ENCODE measurements around the gene ANP32A. TPM values are rescaled to one million over a fixed set of nuclear protein-coding genes. Genes with fewer than 3 reads are reported as not detected.

ANP32A gene
- total RNA-seq, 1 donor from 2014 or later = 72.9 TPM

DNA sequence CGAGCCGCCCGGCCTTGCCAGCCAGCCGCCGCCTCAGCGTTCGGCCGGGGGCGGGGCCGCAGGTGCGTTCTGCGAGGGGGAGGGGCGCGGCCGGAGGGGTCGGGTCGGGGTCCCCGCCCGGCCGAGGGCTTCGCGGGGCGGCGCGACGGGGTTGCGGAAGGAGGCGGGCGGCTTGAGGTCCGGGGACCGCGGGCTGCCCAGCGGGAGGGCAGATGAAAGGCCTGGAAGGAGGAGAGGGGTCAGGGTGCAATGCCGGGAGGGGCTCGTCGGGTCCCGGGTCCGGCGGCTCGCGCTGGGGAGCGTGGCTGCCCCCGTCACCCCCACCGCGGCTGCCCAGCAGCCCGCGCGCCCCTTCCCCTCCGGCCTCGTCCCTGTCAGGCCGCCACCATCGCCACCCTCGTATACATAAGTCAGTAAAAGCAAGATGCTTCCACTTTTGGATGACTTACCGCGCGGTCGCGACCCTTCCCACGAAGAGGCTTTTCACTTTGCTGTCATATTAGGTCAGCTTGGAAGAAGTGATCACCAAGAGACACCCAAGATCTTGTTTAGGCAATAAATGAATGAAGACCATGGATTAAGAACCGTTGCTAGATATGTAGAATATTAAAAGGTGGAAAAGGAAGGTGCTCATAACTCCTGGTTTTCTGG, 620 bp upstream of the ANP32A start:
- no peak for DNase-seq (ENCODE audit: low read depth, low spot score)

- no peak for DNase-seq (ENCODE audit: low read depth, low spot score)
These were observed 1.0 kb downstream of the ANP32A start for GRCh38 chr15:68819495-68820294.

DNA sequence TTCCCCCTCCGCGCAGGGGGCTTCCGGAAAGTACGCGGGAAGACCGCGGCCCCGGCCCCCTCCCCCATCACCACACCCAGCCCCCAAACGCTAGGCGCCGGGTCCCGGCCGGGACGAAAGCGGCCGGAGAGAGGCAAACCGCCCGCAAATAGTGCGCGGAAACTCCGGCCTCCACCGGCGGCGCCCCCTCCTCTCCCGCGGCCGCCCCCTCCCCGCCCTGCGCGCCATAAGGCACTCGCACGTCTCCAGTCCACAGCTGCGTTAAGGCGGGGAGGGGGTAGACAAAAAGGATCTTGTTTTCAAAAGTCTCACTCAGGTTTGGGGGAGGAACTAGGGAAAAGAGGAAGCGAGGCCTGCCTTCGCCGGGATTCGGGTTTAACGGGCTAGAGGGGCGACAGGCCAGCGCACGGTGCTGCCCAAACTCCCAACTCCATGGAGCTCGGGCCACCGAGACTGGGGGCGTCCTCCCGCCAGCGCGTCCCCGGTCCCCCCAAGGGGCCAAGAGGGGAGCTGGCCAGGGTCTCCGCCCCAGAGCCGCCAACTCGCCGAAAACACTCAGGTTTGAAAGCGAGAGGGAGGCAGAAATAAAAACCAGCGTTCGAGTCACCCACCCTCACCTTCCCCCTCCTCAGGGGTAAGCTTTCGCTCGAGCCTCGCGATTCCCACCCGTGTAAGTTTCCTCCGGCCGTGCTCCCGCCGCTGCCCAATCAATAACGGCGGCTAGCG, 1.8 kb downstream of the ANP32A start:
- no peak for DNase-seq (ENCODE audit: low read depth, low spot score)

- DNase-seq (ENCODE audit: low read depth, low spot score) = peak; percentile 44
These were observed 2.5 kb downstream of the ANP32A start for GRCh38 chr15:68818066-68818768.

- DNase-seq (ENCODE audit: low read depth, low spot score) = no peak
These were observed 3.2 kb downstream of the ANP32A start for GRCh38 chr15:68817304-68818065.

- no peak for DNase-seq (ENCODE audit: low read depth, low spot score)
These were observed 3.8 kb downstream of the ANP32A start for GRCh38 chr15:68816795-68817303.

- DNase-seq (ENCODE audit: low read depth, low spot score) = no peak
These were observed 4.5 kb downstream of the ANP32A start for GRCh38 chr15:68816158-68816557.

DNA sequence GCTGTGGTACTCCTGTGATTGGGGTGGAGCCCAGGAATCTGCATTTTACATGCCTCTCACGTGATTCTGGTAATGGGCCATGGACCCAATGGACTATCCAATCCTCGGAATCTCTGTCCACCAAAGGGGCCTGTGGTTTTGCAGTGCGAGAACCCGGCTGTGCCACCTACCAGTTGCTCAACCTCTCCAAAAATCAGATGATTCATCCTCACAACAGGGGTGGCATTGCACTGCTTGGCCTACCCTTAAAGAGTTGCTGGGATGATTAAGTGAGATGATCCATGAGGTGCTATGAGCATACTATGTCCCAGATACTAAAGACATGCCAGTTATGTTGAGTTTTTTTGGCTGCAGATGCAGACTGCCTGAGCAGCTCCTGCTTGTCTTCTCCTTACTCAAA, 5.1 kb downstream of the ANP32A start:
- DNase-seq (ENCODE audit: low read depth, low spot score) = no peak

DNA sequence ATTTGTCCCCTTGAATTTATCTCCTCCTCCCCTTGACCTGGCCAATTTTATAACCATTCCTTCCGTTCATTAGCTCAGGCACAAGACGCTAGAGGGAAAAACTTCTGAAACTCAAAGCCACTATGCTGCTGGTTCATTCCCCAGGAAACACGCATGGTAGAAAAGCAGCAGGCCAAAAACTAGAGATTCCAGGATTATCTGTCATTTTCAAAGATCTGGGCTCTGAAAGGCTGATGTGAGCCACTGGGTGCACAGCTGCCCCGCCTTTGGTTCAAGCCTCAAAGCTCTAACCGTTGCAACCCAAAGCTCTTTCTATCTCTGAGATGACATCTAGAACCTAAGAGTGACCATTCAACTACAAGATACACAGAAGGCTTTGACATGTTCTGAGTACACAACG, 6.1 kb downstream of the ANP32A start:
- DNase-seq (ENCODE audit: low read depth, low spot score) = no peak

GRCh38 chr15:68812597-68813431, 7.9 kb downstream of the ANP32A start:
- no peak for DNase-seq (ENCODE audit: low read depth, low spot score)

DNA sequence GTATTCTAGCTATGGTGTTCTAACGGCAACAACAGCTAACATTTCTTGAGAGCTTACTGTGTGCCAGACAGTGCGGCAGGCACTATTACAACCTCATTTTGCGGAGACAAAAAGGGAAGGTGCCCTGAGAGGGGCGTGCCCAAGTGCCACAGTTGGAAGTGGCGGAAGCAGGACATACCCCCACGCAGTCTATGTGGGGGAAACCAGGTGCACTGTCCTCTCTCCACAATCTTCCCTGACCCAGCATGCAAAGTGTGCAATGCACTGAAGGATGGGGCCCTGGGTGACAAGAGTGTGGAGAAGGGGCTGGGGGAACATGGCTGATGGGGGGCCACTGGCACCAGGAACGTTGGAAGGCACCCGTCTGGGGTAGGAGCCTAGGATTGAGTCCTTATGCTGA, 8.6 kb downstream of the ANP32A start:
- DNase-seq (ENCODE audit: low read depth, low spot score) = no peak

DNA sequence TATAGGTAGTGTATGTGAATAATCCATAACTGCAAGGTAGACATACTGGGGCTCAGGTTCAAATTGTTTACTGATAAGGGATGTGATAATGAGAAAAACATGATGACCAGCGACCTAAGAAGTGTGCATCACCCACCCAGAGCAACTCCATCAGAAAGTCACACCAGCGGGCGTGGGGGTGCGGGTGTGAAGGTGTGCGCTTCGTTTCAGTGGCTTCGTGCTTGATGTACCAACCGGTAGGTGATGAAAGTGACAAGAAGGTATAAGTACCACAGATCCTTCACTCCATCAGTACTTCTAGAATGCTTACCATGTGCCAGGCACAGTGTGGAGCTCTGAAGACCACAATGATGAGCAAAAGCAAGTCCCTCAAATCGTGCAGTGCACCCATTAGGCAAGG, 11.2 kb downstream of the ANP32A start:
- no peak for DNase-seq (ENCODE audit: low read depth, low spot score)

DNA sequence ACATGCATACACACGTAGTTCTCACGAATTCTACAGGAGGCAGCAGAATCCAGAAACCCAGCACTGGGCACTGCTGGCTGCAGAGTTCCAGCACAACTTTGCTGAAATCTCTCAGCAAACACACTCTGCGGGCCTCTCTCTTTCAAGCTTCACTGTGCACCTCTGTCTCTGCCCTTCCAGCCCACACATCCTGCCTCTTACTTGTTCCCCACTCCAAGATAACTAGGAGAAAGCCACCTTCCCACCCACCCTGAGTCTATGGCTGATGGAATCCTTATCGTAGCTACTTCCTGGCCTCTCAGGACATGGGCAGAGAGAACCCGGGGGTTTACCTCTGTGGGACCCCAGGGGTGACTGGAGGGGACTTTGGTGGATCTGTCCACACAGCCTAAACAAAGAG, 11.9 kb downstream of the ANP32A start:
- no peak for DNase-seq (ENCODE audit: low read depth, low spot score)

DNA sequence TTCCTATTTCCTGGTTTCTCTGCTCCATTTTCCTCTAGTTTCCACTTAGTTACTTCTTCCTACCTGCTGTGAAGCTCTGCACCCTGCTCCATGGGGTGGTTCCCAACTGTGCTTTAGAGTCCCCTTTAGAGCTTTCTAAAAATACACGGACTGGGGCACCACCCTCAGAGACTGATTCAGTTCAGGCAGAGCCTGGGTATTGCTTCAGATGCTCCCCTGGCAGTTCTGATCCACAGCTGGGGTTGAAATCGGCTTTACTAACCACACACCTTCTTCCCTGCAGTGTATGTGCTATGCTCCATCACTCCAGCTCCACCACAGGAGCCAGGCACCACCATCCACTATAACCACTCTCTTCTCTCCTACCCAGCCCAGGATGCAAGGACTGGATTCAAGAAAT, 12.6 kb downstream of the ANP32A start:
- no peak for DNase-seq (ENCODE audit: low read depth, low spot score)

DNA sequence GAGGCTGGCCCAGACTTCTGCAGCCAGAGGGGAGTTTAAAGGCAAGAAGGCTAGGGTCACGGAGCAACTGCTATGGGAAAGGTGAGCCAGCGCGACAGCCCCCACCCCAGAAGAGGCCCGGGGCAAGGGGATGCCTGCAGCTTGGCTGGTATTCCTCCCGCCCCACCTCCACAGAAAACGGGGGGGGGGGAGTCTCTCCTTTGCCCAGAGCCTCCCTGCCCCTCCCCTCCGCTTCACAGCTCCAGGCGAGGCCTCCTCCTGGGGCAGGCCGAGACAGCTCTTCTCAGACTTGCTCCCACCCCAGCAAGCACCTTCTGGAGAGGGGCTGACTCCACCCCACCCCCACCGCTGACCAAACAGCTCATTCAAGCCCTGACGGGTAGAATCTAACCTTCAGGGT, 13.4 kb downstream of the ANP32A start:
- DNase-seq (ENCODE audit: low read depth, low spot score) = no peak

- DNase-seq (ENCODE audit: low read depth, low spot score) = no peak
These were observed 14.3 kb downstream of the ANP32A start for GRCh38 chr15:68806220-68807060.

GRCh38 chr15:68802373-68802772, 18.3 kb downstream of the ANP32A start:
- no peak for DNase-seq (ENCODE audit: low read depth, low spot score)

DNA sequence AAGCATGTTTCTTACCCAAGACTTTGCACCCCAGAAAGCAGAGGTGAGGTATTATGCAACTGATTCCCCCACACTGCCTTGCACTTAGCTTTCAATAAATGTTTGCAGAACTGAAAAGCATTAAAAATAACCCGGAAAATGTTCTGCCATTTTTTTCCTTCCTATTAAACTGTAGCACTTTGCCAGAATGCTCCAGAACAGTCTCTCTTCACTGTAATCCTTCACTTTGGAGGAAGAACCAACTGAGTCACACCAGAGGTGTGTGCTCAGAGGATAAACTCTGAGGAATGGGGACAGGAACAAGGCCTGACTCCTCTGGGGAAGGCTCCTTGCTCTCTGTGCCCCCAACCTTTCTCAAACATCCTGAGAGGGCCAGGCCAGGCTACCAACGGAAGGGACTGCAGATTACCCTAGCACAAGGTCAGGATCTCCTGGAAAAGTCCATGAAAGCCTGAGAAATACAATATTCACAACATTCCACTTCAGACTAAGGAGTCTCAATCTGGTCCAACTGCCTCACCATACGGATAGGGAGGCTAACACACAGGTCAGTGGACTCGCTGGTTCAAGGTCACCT, 19.0 kb downstream of the ANP32A start:
- DNase-seq (ENCODE audit: low read depth, low spot score) = no peak

DNA sequence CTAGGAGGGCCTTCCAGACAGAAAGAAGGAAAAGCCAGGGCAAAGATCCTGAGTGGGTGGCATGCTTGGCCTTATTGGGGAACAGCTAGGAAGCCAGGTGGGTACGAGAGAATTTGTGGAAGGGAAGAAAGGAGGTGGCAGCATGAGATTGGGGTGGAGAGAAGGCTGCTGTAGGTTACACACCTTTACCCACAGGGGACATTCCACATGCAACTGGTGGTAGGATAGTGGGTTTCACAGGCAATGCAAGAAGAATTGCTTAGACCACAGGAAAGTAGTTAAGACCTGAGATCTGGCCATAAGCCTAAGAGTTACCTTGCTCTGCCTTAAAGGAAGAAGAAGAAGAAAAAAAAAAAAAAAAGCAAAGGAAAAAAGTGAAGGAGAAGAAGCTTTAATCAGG, 19.8 kb downstream of the ANP32A start:
- DNase-seq (ENCODE audit: low read depth, low spot score) = no peak
